Mononuclear cell (primary cell): ENCODE results near the gene GRPR. TPM values are rescaled to one million over a fixed set of nuclear protein-coding genes. Genes with fewer than 3 reads are reported as not detected.

Experiments
- H3K27me3 ChIP-seq: 2 replicates; pipeline ENCODE4 v1.6.0; 2011; ENCODE audit warnings: low read length, control low read depth; ENCODE audit not compliant: insufficient read depth
- H3K4me1 ChIP-seq: 2 replicates; pipeline ENCODE4 v1.5.1; 2011; ENCODE audit warnings: mild to moderate bottlenecking, low read length, control low read depth; ENCODE audit not compliant: insufficient read depth
- H3K4me3 ChIP-seq: 2 replicates; pipeline ENCODE4 v1.5.1; 2011; ENCODE audit warnings: mild to moderate bottlenecking, low read length, moderate library complexity
- H3K9me3 ChIP-seq: 2 replicates; pipeline ENCODE4 v1.5.1; 2011; ENCODE audit warnings: low read depth, mild to moderate bottlenecking, control low read depth, low read length
- total RNA-seq: library from RNA; depleted of rRNA; stranded (reverse); fragments of >200 nt; gene quantifications from one replicate; pipeline ENCODE4 v1.2.3, GENCODE V29; 2012

GRPR gene
- total RNA-seq, 1 donor: 0.21 TPM

- Histone ChIP-seq H3K4me1 (peaks cover 6% of the 10 kb centered on the region), H3K9me3 (no peaks in the 10 kb centered on the region), H3K4me3 (no peak overlapping the region), H3K27me3 (no peaks in the 10 kb centered on the region)
Measured at GRCh38 chrX:16185725-16186136, 62.4 kb downstream of the GRPR start.

GRCh38 chrX:16186380-16187007 lies 63.1 kb downstream of the GRPR start:
- H3K4me3 ChIP-seq: no peak overlapping the region
- peaks cover 6% of the 10 kb centered on the region for H3K4me1 ChIP-seq
- H3K27me3 ChIP-seq: no peaks in the 10 kb centered on the region
- H3K9me3 ChIP-seq: no peaks in the 10 kb centered on the region

GRCh38 chrX:16187024-16187760 lies 63.8 kb downstream of the GRPR start:
- no peaks in the 10 kb centered on the region for H3K9me3 ChIP-seq
- H3K4me1 ChIP-seq: peaks cover 6% of the 10 kb centered on the region
- H3K4me3 ChIP-seq: no peak overlapping the region
- H3K27me3 ChIP-seq: no peaks in the 10 kb centered on the region

GRCh38 chrX:16188687-16189086 lies 65.3 kb downstream of the GRPR start:
- no peak overlapping the region for H3K4me3 ChIP-seq
- H3K27me3 ChIP-seq: no peaks in the 10 kb centered on the region
- H3K9me3 ChIP-seq: no peaks in the 10 kb centered on the region
- H3K4me1 ChIP-seq: peaks cover 6% of the 10 kb centered on the region

GRCh38 chrX:16191605-16192004 lies 68.2 kb downstream of the GRPR start:
- Histone ChIP-seq H3K4me1 (no peaks in the 10 kb centered on the region), H3K4me3 (no peak overlapping the region), H3K27me3 (no peaks in the 10 kb centered on the region), H3K9me3 (no peaks in the 10 kb centered on the region)

- H3K27me3 ChIP-seq: no peaks in the 10 kb centered on the region
- no peaks in the 10 kb centered on the region for H3K4me1 ChIP-seq
- H3K4me3 ChIP-seq: no peak overlapping the region
Measured at GRCh38 chrX:16196829-16197228, 73.5 kb downstream of the GRPR start.

GRCh38 chrX:16199343-16199742 lies 76.0 kb downstream of the GRPR start:
- H3K27me3 ChIP-seq: no peaks in the 10 kb centered on the region
- H3K4me1 ChIP-seq: no peaks in the 10 kb centered on the region
- no peaks in the 10 kb centered on the region for H3K9me3 ChIP-seq
- no peak overlapping the region for H3K4me3 ChIP-seq

More at GRCh38 chrX:16196829-16197228, 73.5 kb downstream of the GRPR start:
- no peaks in the 10 kb centered on the region for H3K9me3 ChIP-seq

GRCh38 chrX:16202943-16203342 lies 79.6 kb downstream of the GRPR start:
- H3K4me3 ChIP-seq: no peak overlapping the region
- no peaks in the 10 kb centered on the region for H3K27me3 ChIP-seq
- H3K4me1 ChIP-seq: no peaks in the 10 kb centered on the region
- H3K9me3 ChIP-seq: no peaks in the 10 kb centered on the region

Other genes with a start within 250 kb of the GRPR start
- gene MAGEB17, start 43.9 kb downstream of the GRPR start, total RNA-seq: not detected